Gastrocnemius medialis (tissue), 4 donors: ENCODE data around the gene IGFALS.

Experiments used
- POLR2A ChIP-seq, 2 donors: fragments of 450-650 bp; IDR thresholded peaks; one replicate each; pipeline ENCODE4 v1.6.1; 2017; ENCODE audit warnings: antibody characterized with exemption in 2 of 2, mild to moderate bottlenecking in 2 of 2, moderate library complexity in 2 of 2
- TF ChIP-seq, protein P1 (sequence below), 5 experiments: fragments of 450-650 bp in 3 of 5; fragments of 200-600 bp in 2 of 5; sonication (generic) in 2 of 5; IDR thresholded peaks in 4 of 5; conservative IDR thresholded peaks in 1 of 5; 1 replicate in 4 of 5; 2 replicates in 1 of 5; pipeline ENCODE4 v1.5.1; 2016 to 2019; ENCODE audit warnings: antibody characterized with exemption in 5 of 5, mild to moderate bottlenecking in 3 of 5, moderate library complexity in 3 of 5

GRCh38 chr16:1828645-1829410, 35.3 kb upstream of the IGFALS start:
- TF ChIP-seq, protein P1, sequence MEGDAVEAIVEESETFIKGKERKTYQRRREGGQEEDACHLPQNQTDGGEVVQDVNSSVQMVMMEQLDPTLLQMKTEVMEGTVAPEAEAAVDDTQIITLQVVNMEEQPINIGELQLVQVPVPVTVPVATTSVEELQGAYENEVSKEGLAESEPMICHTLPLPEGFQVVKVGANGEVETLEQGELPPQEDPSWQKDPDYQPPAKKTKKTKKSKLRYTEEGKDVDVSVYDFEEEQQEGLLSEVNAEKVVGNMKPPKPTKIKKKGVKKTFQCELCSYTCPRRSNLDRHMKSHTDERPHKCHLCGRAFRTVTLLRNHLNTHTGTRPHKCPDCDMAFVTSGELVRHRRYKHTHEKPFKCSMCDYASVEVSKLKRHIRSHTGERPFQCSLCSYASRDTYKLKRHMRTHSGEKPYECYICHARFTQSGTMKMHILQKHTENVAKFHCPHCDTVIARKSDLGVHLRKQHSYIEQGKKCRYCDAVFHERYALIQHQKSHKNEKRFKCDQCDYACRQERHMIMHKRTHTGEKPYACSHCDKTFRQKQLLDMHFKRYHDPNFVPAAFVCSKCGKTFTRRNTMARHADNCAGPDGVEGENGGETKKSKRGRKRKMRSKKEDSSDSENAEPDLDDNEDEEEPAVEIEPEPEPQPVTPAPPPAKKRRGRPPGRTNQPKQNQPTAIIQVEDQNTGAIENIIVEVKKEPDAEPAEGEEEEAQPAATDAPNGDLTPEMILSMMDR (IDR thresholded peaks at IDR 0.05 in 4 of 5, conservative IDR thresholded peaks at IDR 0.05 in 1 of 5): no peak
- no peak for TF ChIP-seq POLR2A (IDR thresholded peaks at IDR 0.05)
